GM19239 (cell line): ENCODE data around the gene UBXN1.
A peak's percentile ranks its signal among the peaks of the same experiment; 100 is the strongest.
"Not testable (repeated sequence)": the region's sequence is repeated elsewhere in the genome, so short reads cannot be mapped to it uniquely, and the experiment has no call there.

ENCODE experiments used
- DNase-seq: peaks from one replicate; pipeline ENCODE4 v3.0.0; 2011; ENCODE audit warnings: low spot score; ENCODE audit not compliant: insufficient read length
- FAIRE-seq: peaks from 2 replicates; lab custom pipeline; 2011; peaks lifted over from hg19 to GRCh38; lab: Jason Lieb, UNC

UBXN1 gene

DNA sequence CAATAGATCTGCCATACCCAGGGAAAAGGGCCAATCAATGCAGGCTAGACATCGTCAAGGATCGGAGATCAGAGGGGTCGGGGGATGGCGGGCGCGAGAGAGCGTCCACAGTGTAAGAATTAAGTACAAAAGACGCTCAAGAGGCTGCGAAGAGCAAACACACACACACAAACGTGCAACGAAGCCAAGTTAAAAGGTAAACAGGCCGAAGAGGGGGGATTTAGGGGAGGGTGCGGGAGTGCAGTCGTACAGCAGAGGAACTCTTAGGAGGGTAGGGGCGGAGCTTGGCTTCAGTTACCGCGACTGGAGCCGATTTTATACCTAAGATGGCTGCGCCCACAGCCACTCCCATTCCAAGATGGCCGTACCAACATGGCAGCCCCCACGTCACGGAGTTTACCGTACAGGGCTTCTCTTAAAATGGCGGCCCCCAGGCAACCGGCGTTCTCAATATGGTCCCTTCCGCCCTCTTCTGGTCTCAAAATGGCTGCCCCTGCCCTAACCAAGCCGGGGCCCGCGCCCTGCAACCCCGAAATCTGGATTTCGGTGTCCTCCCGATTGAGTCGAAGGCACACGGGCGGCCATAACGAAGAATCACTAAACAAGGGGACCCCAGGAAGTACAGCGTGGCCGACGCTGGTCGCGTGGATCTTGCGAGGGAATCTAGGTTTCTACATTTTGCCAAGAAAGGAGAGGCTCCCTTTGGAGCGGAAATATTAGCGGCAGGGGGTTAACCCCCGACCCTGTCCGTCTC is 30.6 kb upstream of the UBXN1 start:
- peak; percentile 77 for DNase-seq
- peak; percentile 91 for FAIRE-seq

- FAIRE-seq = no peak
- DNase-seq = no peak
Measured at GRCh38 chr11:62708793-62709192, 29.9 kb upstream of the UBXN1 start.

- no peak for FAIRE-seq
- no peak for DNase-seq
Measured at GRCh38 chr11:62708392-62708791, 29.5 kb upstream of the UBXN1 start.

GRCh38 chr11:62707277-62707861 is 28.5 kb upstream of the UBXN1 start, which contains the start of the genes BSCL2 and GNG3:
BSCL2 (minus strand) TSS chr11:62707424; CDS start chr11:62707195, 229 bp downstream.
GNG3 (plus strand) TSS chr11:62707676; CDS start chr11:62708296, 620 bp downstream.
- FAIRE-seq (no peak), DNase-seq (no peak)

GRCh38 chr11:62706850-62707247 is 28.0 kb upstream of the UBXN1 start:
- no peak for FAIRE-seq
- DNase-seq = no peak

- FAIRE-seq (peak; percentile 53), DNase-seq (peak; percentile 81)
Measured at GRCh38 chr11:62705880-62706849, 27.3 kb upstream of the UBXN1 start.

- DNase-seq (no peak), FAIRE-seq (no peak)
Measured at GRCh38 chr11:62705413-62705812, 26.5 kb upstream of the UBXN1 start.

GRCh38 chr11:62703921-62704320 is 25.0 kb upstream of the UBXN1 start:
- not testable (repeated sequence) for DNase-seq, FAIRE-seq

DNA sequence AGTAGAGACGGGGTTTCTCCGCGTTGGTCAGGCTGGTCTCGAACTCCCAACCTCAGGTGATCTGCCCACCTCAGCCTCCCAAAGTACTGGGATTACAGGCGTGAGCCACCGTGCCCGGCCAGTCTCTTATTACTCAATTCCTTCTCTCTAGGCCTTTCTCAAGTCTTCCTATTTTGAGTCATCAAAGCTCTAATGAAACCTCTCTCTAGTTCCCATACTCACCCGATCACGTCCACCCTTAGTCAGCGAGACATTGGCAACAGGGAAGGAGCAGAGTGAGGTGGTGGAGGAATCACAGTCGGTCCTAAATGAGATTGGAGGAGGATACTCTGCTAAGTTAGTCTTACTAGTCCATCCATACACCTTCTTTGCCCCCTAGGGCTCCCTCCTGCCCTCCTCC is 23.4 kb upstream of the UBXN1 start:
- DNase-seq (no peak), FAIRE-seq (no peak)

- DNase-seq (peak; percentile 81), FAIRE-seq (peak; percentile 93)
Measured at GRCh38 chr11:62694455-62695167, 15.7 kb upstream of the UBXN1 start.

DNA sequence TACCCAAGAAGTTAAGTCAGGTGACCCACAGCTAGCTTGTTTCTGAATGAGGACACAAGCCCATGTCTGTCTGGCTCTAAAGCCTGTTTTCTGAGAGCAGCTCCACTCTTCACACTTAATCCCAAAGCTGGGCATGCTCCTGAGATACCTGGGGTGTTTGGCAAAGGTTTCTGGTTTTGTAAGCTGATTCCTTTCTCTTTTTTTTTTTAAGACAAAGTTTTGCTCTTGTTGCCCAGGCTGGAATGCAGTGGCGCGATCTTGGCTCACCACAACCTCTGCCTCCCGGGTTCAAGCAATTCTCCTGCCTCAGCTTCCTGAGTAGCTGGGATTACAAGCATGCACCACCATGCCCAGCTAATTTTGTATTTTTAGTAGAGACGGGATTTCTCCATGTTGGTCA is 14.8 kb upstream of the UBXN1 start:
- not testable (repeated sequence) for FAIRE-seq, DNase-seq

- DNase-seq = no peak
- no peak for FAIRE-seq
Measured at GRCh38 chr11:62689421-62690183, 10.7 kb upstream of the UBXN1 start, which contains the start of gene LRRN4CL. LRRN4CL (minus strand) TSS chr11:62689530; CDS start chr11:62688508, 1,022 bp downstream.

GRCh38 chr11:62688491-62688890 is 9.6 kb upstream of the UBXN1 start:
- FAIRE-seq (no peak), DNase-seq (no peak)

- FAIRE-seq (no peak), DNase-seq (no peak)
Measured at GRCh38 chr11:62687508-62688396, 8.9 kb upstream of the UBXN1 start.

DNA sequence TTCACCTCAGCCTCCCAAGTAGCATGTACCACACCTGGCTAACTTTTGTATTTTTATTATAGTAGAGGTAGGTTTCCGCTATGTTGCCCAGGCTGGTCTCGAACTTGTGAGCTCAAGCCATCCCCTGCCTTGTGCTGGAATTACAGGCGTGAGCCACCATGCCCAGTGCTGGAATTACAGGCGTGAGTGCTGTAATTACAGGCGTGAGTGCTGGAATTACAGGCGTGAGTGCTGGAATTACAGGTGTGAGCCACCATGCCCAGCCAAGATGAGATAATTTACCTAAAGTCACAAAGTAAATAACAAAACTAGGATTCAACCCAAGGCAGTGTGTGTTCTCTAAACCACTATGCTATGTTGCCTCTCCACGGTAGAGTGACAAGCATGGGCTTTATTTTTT is 3.6 kb upstream of the UBXN1 start:
- no peak for DNase-seq
- no peak for FAIRE-seq

DNA sequence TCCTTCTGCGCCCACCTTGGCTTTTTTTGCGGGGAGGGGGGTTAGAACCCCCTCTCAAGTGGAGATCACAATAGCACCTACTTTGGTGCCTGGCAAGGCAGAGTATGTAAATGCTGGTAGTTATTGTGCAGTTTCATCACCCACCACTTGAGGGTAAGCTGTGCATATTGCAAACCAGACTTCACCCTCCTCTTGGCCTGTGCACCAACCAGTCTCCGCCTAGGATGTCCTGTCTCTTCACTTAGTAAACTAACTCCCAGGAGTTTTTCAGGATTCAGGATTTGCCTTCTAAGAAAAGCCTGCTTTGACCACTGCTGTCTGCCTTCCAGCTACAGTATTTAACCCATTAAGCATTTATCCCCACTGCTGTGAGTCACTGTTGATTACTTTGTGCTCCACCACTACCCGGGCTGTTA is 2.0 kb upstream of the UBXN1 start:
- peak; percentile 56 for DNase-seq
- FAIRE-seq = peak; percentile 73

- DNase-seq = no peak
- FAIRE-seq = no peak
Measured at GRCh38 chr11:62678433-62678769, 472 bp downstream of the UBXN1 start.

DNA sequence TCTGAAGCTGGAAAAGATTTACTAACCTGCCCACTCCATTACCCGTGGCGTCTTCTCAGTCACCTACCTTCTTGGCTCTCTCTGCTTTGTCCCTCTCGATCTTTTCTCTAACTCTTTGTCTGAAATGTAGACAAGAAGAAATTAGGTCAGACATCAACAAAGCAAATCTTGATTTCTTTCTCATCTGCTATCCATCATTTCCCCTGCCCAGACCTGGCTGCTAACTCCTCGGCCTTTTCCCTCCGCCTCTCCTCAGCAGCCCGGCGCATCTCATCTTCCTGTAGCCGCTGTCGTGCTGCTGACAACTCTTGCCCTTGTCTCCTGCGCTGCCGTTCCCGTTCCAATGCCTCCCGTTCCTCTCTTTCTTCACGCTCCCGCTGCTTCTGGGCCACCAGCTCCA is 1.2 kb downstream of the UBXN1 start:
- DNase-seq (no peak), FAIRE-seq (no peak)
